Measurements from ENCODE around the gene FRMD4A.
A peak's percentile ranks its signal among the peaks of the same experiment; 100 is the strongest.

FRMD4A gene

GRCh38 chr10:13661256-13661655, 669.5 kb downstream of the FRMD4A start:
- DNase-seq (ENCODE audit: extremely low spot score): no peak
- ChIA-PET CTCF (no interaction called here), POLR2A (no interaction called here)
- TF ChIP-seq FOXK2 (IDR thresholded peaks at IDR 0.05) (no peak), FOXM1 (IDR thresholded peaks at IDR 0.05; ENCODE audit: borderline replicate concordance) (no peak), SUZ12 (IDR thresholded peaks at IDR 0.05) (no peak), FOXA1 (IDR thresholded peaks at IDR 0.05) (no peak), ELF4 (IDR thresholded peaks at IDR 0.05) (no peak), LEF1 (IDR thresholded peaks at IDR 0.05; ENCODE audit: borderline replicate concordance) (no peak)

DNA sequence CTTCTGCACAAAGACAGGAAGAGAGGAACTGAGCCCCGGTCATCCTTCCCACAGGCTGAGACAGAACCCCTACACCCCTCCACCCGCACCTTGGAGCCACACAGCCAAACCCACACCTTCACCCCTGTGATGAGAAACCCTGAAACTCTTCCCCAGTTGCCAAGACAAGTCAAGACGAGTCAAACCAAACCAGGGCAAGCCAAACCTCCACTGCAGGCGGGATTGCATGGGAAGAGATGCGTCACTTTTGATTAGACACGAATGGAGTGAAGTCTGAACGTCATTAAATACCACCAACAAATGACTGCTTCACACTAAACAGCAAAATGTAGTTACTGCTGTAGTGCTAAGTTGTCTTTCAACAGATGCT, 670.2 kb downstream of the FRMD4A start:
- no peak for DNase-seq (ENCODE audit: extremely low spot score)
- CTCF ChIA-PET: interaction anchor here (1.4 kb wide), 1 partner anchor 109 kb away, joined by 4 read pairs; no protein-coding TSS in a partner anchor
- POLR2A ChIA-PET: no interaction called here
- no peak for TF ChIP-seq TARDBP (IDR thresholded peaks at IDR 0.05)
- TF ChIP-seq FOXK2 (IDR thresholded peaks at IDR 0.05): no peak
- TF ChIP-seq LEF1 (IDR thresholded peaks at IDR 0.05; ENCODE audit: borderline replicate concordance): no peak
- TF ChIP-seq L3MBTL2 (conservative IDR thresholded peaks at IDR 0.05): no peak
- TF ChIP-seq PKNOX1 (IDR thresholded peaks at IDR 0.05): no peak
- TF ChIP-seq ZNF384 (IDR thresholded peaks at IDR 0.05): no peak
- TF ChIP-seq FOXA1 (IDR thresholded peaks at IDR 0.05): no peak
- TF ChIP-seq NFRKB (IDR thresholded peaks at IDR 0.05): no peak
- TF ChIP-seq ELF4 (IDR thresholded peaks at IDR 0.05): no peak
- no peak for TF ChIP-seq SP1 (IDR thresholded peaks at IDR 0.05)
- TF ChIP-seq SUZ12 (IDR thresholded peaks at IDR 0.05): no peak
- no peak for TF ChIP-seq FOXM1 (IDR thresholded peaks at IDR 0.05; ENCODE audit: borderline replicate concordance)
- TF ChIP-seq ARNT (IDR thresholded peaks at IDR 0.05): no peak
- TF ChIP-seq CTBP1 (IDR thresholded peaks at IDR 0.05; ENCODE audit: borderline replicate concordance): no peak
- TF ChIP-seq BHLHE40 (IDR thresholded peaks at IDR 0.05; ENCODE audit: borderline replicate concordance): no peak
- TF ChIP-seq HDGF (IDR thresholded peaks at IDR 0.05; ENCODE audit: borderline replicate concordance): no peak

DNA sequence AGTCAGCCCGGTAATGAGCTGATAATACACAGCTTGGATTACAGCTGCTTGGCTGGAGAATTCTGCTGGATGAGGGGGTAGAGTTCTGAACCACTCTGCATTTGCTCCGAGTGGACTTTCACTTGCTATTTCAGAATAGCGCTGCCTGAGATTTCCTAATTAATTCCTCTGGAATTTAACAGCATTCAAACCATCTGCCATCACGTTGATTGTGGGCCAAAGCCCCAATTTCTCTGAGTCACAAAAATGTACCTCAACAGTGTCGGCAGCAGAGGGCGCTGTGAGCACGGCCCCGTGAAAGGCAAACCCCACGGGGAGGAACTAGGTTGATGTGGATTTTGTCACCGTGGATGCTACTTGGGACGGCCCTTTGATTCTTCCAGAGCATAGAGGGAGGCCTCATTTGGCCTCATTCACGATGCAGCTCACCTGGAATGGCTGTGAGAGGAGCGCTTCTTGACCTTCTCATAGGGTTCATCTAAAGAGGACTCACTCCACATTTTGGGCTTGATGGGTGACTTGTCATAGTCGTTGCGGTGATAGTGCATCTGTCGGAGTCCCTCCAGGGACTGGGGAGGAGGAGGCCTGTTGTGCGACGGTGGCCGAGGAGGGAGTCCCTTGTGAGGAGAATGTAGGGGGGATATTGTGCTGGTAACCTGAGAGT, 670.7 kb downstream of the FRMD4A start:
- ChIA-PET CTCF (interaction anchor here (0.6 to 1.4 kb wide), 7 partner anchors 12 to 279 kb away, joined by 3 to 7 read pairs (median 3); no protein-coding TSS in a partner anchor), POLR2A (no interaction called here)
- DNase-seq (ENCODE audit: extremely low spot score): peak; percentile 71
- TF ChIP-seq LEF1 (IDR thresholded peaks at IDR 0.05; ENCODE audit: borderline replicate concordance): no peak

- POLR2A ChIA-PET: no interaction called here
- CTCF ChIA-PET: interaction anchor here (1.0 to 1.4 kb wide), 6 partner anchors 13 to 118 kb away, joined by 3 to 7 read pairs (median 3); no protein-coding TSS in a partner anchor
- no peak for DNase-seq (ENCODE audit: extremely low spot score)
- TF ChIP-seq SP1 (IDR thresholded peaks at IDR 0.05): no peak
Measured at GRCh38 chr10:13658871-13659685, 671.6 kb downstream of the FRMD4A start.

- CTCF ChIA-PET: no interaction called here
- POLR2A ChIA-PET: no interaction called here
- TF ChIP-seq FOXM1 (IDR thresholded peaks at IDR 0.05; ENCODE audit: borderline replicate concordance): no peak
- TF ChIP-seq TARDBP (IDR thresholded peaks at IDR 0.05): no peak
- TF ChIP-seq FOXA1 (IDR thresholded peaks at IDR 0.05): no peak
- TF ChIP-seq ELF4 (IDR thresholded peaks at IDR 0.05): no peak
- TF ChIP-seq SUZ12 (IDR thresholded peaks at IDR 0.05): no peak
- no peak for TF ChIP-seq NFRKB (IDR thresholded peaks at IDR 0.05)
- no peak for TF ChIP-seq SP1 (IDR thresholded peaks at IDR 0.05)
- TF ChIP-seq BHLHE40 (IDR thresholded peaks at IDR 0.05; ENCODE audit: borderline replicate concordance): no peak
- no peak for TF ChIP-seq ARNT (IDR thresholded peaks at IDR 0.05)
- TF ChIP-seq LEF1 (IDR thresholded peaks at IDR 0.05; ENCODE audit: borderline replicate concordance): no peak
- DNase-seq (ENCODE audit: extremely low spot score): no peak
Measured at GRCh38 chr10:13658264-13658663, 672.5 kb downstream of the FRMD4A start.

- TF ChIP-seq ELF4 (IDR thresholded peaks at IDR 0.05) (no peak), LEF1 (IDR thresholded peaks at IDR 0.05; ENCODE audit: borderline replicate concordance) (no peak), ZNF384 (IDR thresholded peaks at IDR 0.05) (no peak), NFRKB (IDR thresholded peaks at IDR 0.05) (no peak), CTBP1 (IDR thresholded peaks at IDR 0.05; ENCODE audit: borderline replicate concordance) (no peak), FOXM1 (IDR thresholded peaks at IDR 0.05; ENCODE audit: borderline replicate concordance) (no peak), FOXK2 (IDR thresholded peaks at IDR 0.05) (no peak), ARNT (IDR thresholded peaks at IDR 0.05) (no peak), PKNOX1 (IDR thresholded peaks at IDR 0.05) (no peak), TARDBP (IDR thresholded peaks at IDR 0.05) (no peak), BHLHE40 (IDR thresholded peaks at IDR 0.05; ENCODE audit: borderline replicate concordance) (no peak), FOXA1 (IDR thresholded peaks at IDR 0.05) (no peak), L3MBTL2 (conservative IDR thresholded peaks at IDR 0.05) (no peak), SP1 (IDR thresholded peaks at IDR 0.05) (no peak), SUZ12 (IDR thresholded peaks at IDR 0.05) (no peak)
- CTCF ChIA-PET: interaction anchor here (0.6 kb wide), 1 partner anchor 120 kb away, joined by 5 read pairs; no protein-coding TSS in a partner anchor
- no peak for DNase-seq (ENCODE audit: extremely low spot score)
- POLR2A ChIA-PET: no interaction called here
Measured at GRCh38 chr10:13657101-13657680, 673.5 kb downstream of the FRMD4A start.
